Heart left ventricle (tissue), 16 donors: ENCODE results near the gene CD27. TPM values are rescaled to one million over a fixed set of nuclear protein-coding genes. Genes with fewer than 3 reads are reported as not detected.

Source experiments
- ATAC-seq, 4 donors: fragments of 200-7000 bp; cut with Tn5 transposase; one replicate each; pipeline ENCODE4 v1.9.1; 2020 to 2022; ENCODE audit warnings: moderate library complexity in 4 of 4, mild to moderate bottlenecking in 3 of 4, moderate number of reproducible peaks in 1 of 4
- DNase-seq, 5 donors: peaks; one replicate each; pipeline ENCODE4 v3.0.0-alpha.2; 2020
- H3K27ac ChIP-seq, 12 donors: fragments of 200-600 bp; sonication (generic) in 4 of 12; one replicate each; pipeline versions ENCODE4 v1.5.0 to v1.8.0; 2016 to 2022; ENCODE audit warnings: mild to moderate bottlenecking in 2 of 12
- H3K27me3 ChIP-seq, 9 donors: fragments of 200-600 bp; sonication (generic) in 2 of 9; one replicate each; pipeline versions ENCODE4 v1.5.1 to v1.8.0; 2016 to 2022; ENCODE audit warnings: mild to moderate bottlenecking in 3 of 9
- H3K36me3 ChIP-seq, 9 donors: fragments of 200-600 bp; sonication (generic) in 2 of 9; one replicate each; pipeline versions ENCODE4 v1.5.0 to v1.8.0; 2018 to 2022; ENCODE audit warnings: mild to moderate bottlenecking in 2 of 9
- H3K4me1 ChIP-seq, 12 donors: fragments of 200-600 bp; sonication (generic) in 4 of 12; one replicate each; pipeline versions ENCODE4 v1.5.0 to v1.8.0; 2016 to 2022; ENCODE audit warnings: mild to moderate bottlenecking in 3 of 12
- H3K4me3 ChIP-seq, 12 donors: fragments of 200-600 bp; sonication (generic) in 4 of 12; one replicate each; pipeline versions ENCODE4 v1.5.0 to v1.8.0; 2017 to 2022; ENCODE audit warnings: mild to moderate bottlenecking in 9 of 12, moderate library complexity in 4 of 12
- H3K9me3 ChIP-seq, 12 donors: fragments of 200-600 bp; sonication (generic) in 4 of 12; one replicate each; pipeline versions ENCODE4 v1.5.0 to v1.8.0; 2016 to 2022; ENCODE audit warnings: mild to moderate bottlenecking in 1 of 12
- CTCF ChIP-seq, 12 donors: fragments of 200-600 bp; sonication (generic) in 4 of 12; IDR thresholded peaks; one replicate each; pipeline versions ENCODE4 v1.5.0 to v1.8.0; 2018 to 2022; ENCODE audit warnings: antibody characterized with exemption in 12 of 12, mild to moderate bottlenecking in 5 of 12
- POLR2A ChIP-seq, 2 donors: fragments of 450-650 bp; IDR thresholded peaks; one replicate each; pipeline ENCODE4 v1.6.1; 2017; ENCODE audit warnings: antibody characterized with exemption in 2 of 2, mild to moderate bottlenecking in 2 of 2, moderate library complexity in 2 of 2
- WGBS, 4 donors: extraction: QIAGEN DNeasy Blood & Tissue Kit in 2 of 4; methylation state at CpG; one replicate each; pipeline versions ENCODE4 v1.1.5 to v1.1.7; 2013 to 2018; 5-methylcytosine and 5-hydroxymethylcytosine counted together
- intact Hi-C, 10 donors: fragments of 100-400 bp; cut with DNase I; formaldehyde crosslinking; loops; one replicate each; pipeline versions ENCODE4 v1.11.1 to v1.14.2; 2022
- polyA plus RNA-seq, 2 donors: library from polyadenylated mRNA; stranded (reverse); fragments of 200-250 nt; gene quantifications; one replicate each; pipeline ENCODE4 v1.2.3, GENCODE V29; 2013
- total RNA-seq, 9 donors: library from RNA; depleted of rRNA in 2 of 9; stranded (reverse); fragments of >200 nt in 2 of 9; fragmentation: NEBNext Ultra II Directional in 3 of 9; extraction: Animal tissue kit (Norgen Biotek cat#: 25700) in 3 of 9; gene quantifications; one replicate each; pipeline versions ENCODE4 v1.1.0 to v1.2.4, GENCODE V29; 2016 to 2023
- donor health status: ischemic (EF 13 %, LVEDD 7.1; RV severe dilation, severe dysfunction).
- donor health status: healthy with polysubstance abuse.
- donor health status: DM: no; HTN: yes; CAD: no.
- donor health status: DM: no; HTN: no; CAD: no.
- donor health status: ischemic (EF 25% LVEDD 6.9; RV normal size, moderate dysfunction).
- donor health status: ischemic (EF 25% LVEDD 5.7; RV mildly dilated, moderate dysfunction).
- donor health status: healthy.
- donor health status: DM: yes; HTN: yes; CAD: no.
- donor health status: ischemic (EF 35%, LVEDD 5.7; RV mildly dilated, moderate dysfunction).
- donor health status: nonischemic (EF 11% LVEDD 7.7; RV severe dilation, severe dysfunction).
- donor health status: DM: yes; HTN: yes; CAD: no.
- donor health status: PGD.
- donor health status: ischemic (EF 29% LVEDD 5.4; RV normal size, mild dysfunction).
- donor health status: nonischemic (EF 23%, LVEDD 6.1; RV moderate dilation, normal function).

CD27 gene
- total and polyA plus RNA-seq, 11 donors: 0.19 to 5.3 (median 0.40) TPM; not detected in 6

GRCh38 chr12:6460751-6461371, 16.1 kb downstream of the CD27 start:
- TF ChIP-seq CTCF (IDR thresholded peaks at IDR 0.05) (no peak), POLR2A (IDR thresholded peaks at IDR 0.05) (no peak)
- peaks cover 0 to 65% (median 15%) of the 10 kb centered on the region in 12 donors for H3K4me1 ChIP-seq
- intact Hi-C loops: loop anchor here in 4 of 10 donors (5.0 to 10.0 kb wide), 4 partner anchors 39 to 144 kb away; no protein-coding TSS in a partner anchor
- peaks cover 0 to 97% (median 92%) of the 10 kb centered on the region in 9 donors for H3K36me3 ChIP-seq
- H3K27me3 ChIP-seq: no peaks in the 10 kb centered on the region
- ATAC-seq: peak; percentile 78 to 79 (median 78)
- peak overlapping the region in 10 of 12 donors; percentile 24 to 84 (median 58) for H3K27ac ChIP-seq
- H3K9me3 ChIP-seq: no peaks in the 10 kb centered on the region
- 71 to 76% (median 75%) methylated on average over 10 of the region's 10 CpGs for WGBS, 4 donors
- H3K4me3 ChIP-seq: peak overlapping the region in 1 of 12 donors; percentile 29
- DNase-seq: no peak

- TF ChIP-seq POLR2A (IDR thresholded peaks at IDR 0.05): no peak
- TF ChIP-seq CTCF (IDR thresholded peaks at IDR 0.05): no peak
- WGBS, 4 donors: 65 to 80% (median 68%) methylated on average over 15 of the region's 15 CpGs
- Histone ChIP-seq H3K27me3 (no peaks in the 10 kb centered on the region), H3K36me3 (peaks cover 0 to 97% (median 92%) of the 10 kb centered on the region in 9 donors), H3K27ac (peak overlapping the region in 10 of 12 donors; percentile 24 to 84 (median 58)), H3K4me1 (peaks cover 0 to 72% (median 15%) of the 10 kb centered on the region in 12 donors), H3K4me3 (peak overlapping the region in 1 of 12 donors; percentile 29), H3K9me3 (no peaks in the 10 kb centered on the region)
- DNase-seq (peak; percentile 44 to 71 (median 48)), ATAC-seq (peak in 3 of 4 donors; percentile 15 to 64 (median 23))
- intact Hi-C loops: loop anchor here in 4 of 10 donors (5.0 to 10.0 kb wide), 4 partner anchors 39 to 144 kb away; no protein-coding TSS in a partner anchor
Observed at GRCh38 chr12:6461401-6462233, 16.9 kb downstream of the CD27 start.

DNA sequence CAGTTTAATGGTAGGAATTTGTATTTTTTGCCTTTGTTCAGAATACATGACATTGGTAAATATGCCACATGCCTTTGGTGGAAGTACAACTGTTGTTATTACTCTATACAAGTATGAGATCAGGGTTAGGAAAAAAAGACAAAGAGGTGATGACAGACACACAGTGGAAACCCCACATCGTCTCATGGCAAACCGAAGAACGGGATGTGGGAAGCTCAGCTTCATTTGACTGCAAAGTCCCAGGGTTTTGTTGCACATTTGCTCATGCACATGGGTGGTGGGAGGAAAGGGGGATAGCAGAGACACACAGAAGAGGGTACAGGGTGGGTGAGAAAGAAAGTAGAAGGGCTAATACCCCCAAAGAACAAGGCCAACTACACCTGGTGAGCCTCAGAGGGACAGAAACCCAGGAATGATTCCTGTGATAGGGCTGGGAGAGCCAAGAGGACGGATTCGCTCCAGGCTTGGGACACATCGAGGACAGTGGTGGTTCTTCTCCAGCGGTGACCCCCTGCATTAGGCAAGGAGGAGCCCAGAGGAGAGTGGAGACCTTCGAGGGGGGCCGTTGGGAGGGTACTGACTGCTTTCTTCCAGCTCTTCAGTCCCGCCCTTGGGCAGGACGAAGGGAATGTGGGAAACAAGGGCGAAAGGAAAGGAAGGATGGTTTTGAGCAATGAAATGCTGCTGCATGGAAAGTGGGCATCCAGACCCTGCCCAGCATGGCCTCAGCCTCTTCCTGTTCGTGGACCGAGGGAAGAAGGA, 17.7 kb downstream of the CD27 start:
- TF ChIP-seq POLR2A (IDR thresholded peaks at IDR 0.05): no peak
- no peak for TF ChIP-seq CTCF (IDR thresholded peaks at IDR 0.05)
- Histone ChIP-seq H3K27me3 (no peaks in the 10 kb centered on the region), H3K4me1 (peaks cover 0 to 76% (median 15%) of the 10 kb centered on the region in 12 donors), H3K36me3 (peaks cover 0 to 92% (median 84%) of the 10 kb centered on the region in 9 donors), H3K27ac (peak overlapping the region in 6 of 12 donors; percentile 4 to 84 (median 65)), H3K4me3 (no peak overlapping the region), H3K9me3 (no peaks in the 10 kb centered on the region)
- 84 to 87% (median 86%) methylated on average over 14 of the region's 14 CpGs for WGBS, 4 donors
- ATAC-seq (no peak), DNase-seq (no peak)
- intact Hi-C loops: loop anchor here in 4 of 10 donors (5.0 to 10.0 kb wide), 4 partner anchors 40 to 145 kb away; no protein-coding TSS in a partner anchor
